WTC11 (cell line): ENCODE results near the gene MRPS6. TPM values are rescaled to one million over a fixed set of nuclear protein-coding genes. Genes with fewer than 3 reads are reported as not detected.

Experiments used
- ATAC-seq: fragments of 200-7000 bp; cut with Tn5 transposase; 2 replicates; pipeline ENCODE4 v1.10.0; 2021; ENCODE audit warnings: mild to moderate bottlenecking, moderate library complexity
- CTCF ChIA-PET: fragments of 300-600 bp; sonication (Branson Sonifier 250); formaldehyde crosslinking; loops from one replicate; lab custom pipeline; 2021; ENCODE audit warnings: antibody characterized with exemption; lab: Charles Lee
- POLR2A ChIA-PET: fragments of 350-600 bp; sonication (Branson Sonifier 250); formaldehyde crosslinking; loops from one replicate; lab custom pipeline; 2021; ENCODE audit warnings: antibody characterized with exemption; lab: Charles Lee
- DNase-seq: peaks from one replicate; pipeline ENCODE4 v3.0.0; 2021; ENCODE audit warnings: low spot score
- H3K27ac Mint-ChIP-seq: 2 replicates; pipeline ENCODE4 v1.8.0; 2021; ENCODE audit warnings: mixed read lengths
- H3K27me3 Mint-ChIP-seq: 2 replicates; pipeline ENCODE4 v1.8.0; 2021; ENCODE audit warnings: low read depth, mild to moderate bottlenecking, moderate library complexity, mixed read lengths
- H3K36me3 Mint-ChIP-seq: 2 replicates; pipeline ENCODE4 v1.8.0; 2021; ENCODE audit warnings: mixed read lengths
- H3K4me1 Mint-ChIP-seq: 2 replicates; pipeline ENCODE4 v1.8.0; 2022; ENCODE audit warnings: mixed read lengths
- H3K4me3 Mint-ChIP-seq: 2 replicates; pipeline ENCODE4 v1.8.0; 2021; ENCODE audit warnings: mild to moderate bottlenecking, moderate library complexity, mixed read lengths
- H3K9me3 Mint-ChIP-seq: 2 replicates; pipeline ENCODE4 v1.8.0; 2021; ENCODE audit warnings: mixed read lengths
- ARID4B ChIP-seq: sonication (generic); formaldehyde crosslinking; IDR thresholded peaks from 2 replicates; pipeline ENCODE4 v1.8.0; 2023; ENCODE audit warnings: missing genetic modification reagents, mild to moderate bottlenecking, borderline replicate concordance
- CREM ChIP-seq: sonication (generic); formaldehyde crosslinking; IDR thresholded peaks from 2 replicates; pipeline ENCODE4 v1.8.1; 2022; ENCODE audit warnings: mild to moderate bottlenecking, missing genetic modification reagents, moderate library complexity
- FOXJ3 ChIP-seq: sonication (generic); formaldehyde crosslinking; IDR thresholded peaks from 2 replicates; pipeline ENCODE4 v1.9.0; 2021; ENCODE audit warnings: missing genetic modification reagents, mild to moderate bottlenecking, borderline replicate concordance
- FOXP4 ChIP-seq: sonication (generic); formaldehyde crosslinking; IDR thresholded peaks from 2 replicates; pipeline ENCODE4 v1.8.0; 2022; ENCODE audit warnings: mild to moderate bottlenecking, missing genetic modification reagents
- JUN ChIP-seq: sonication (generic); formaldehyde crosslinking; IDR thresholded peaks from 2 replicates; pipeline ENCODE4 v1.8.0; 2023; ENCODE audit warnings: mild to moderate bottlenecking, missing genetic modification reagents
- MAX ChIP-seq: sonication (generic); formaldehyde crosslinking; IDR thresholded peaks from 2 replicates; pipeline ENCODE4 v1.8.0; 2022; ENCODE audit warnings: mild to moderate bottlenecking, missing genetic modification reagents
- MYBL2 ChIP-seq: sonication (generic); formaldehyde crosslinking; IDR thresholded peaks from 2 replicates; pipeline ENCODE4 v1.8.1; 2023; ENCODE audit warnings: mild to moderate bottlenecking, moderate library complexity, missing genetic modification reagents
- NFE2L1 ChIP-seq: sonication (generic); formaldehyde crosslinking; IDR thresholded peaks from 2 replicates; pipeline ENCODE4 v1.8.1; 2023; ENCODE audit warnings: missing genetic modification reagents
- RELA ChIP-seq: sonication (generic); formaldehyde crosslinking; IDR thresholded peaks from 2 replicates; pipeline ENCODE4 v1.8.1; 2022; ENCODE audit warnings: missing genetic modification reagents, mild to moderate bottlenecking, borderline replicate concordance
- SOX15 ChIP-seq: fragments of 250-450 bp; sonication (Bioruptor Pico); IDR thresholded peaks from 2 replicates; pipeline ENCODE4 v1.9.0; 2021; ENCODE audit warnings: mild to moderate bottlenecking
- TCF7 ChIP-seq: sonication (generic); formaldehyde crosslinking; IDR thresholded peaks from 2 replicates; pipeline ENCODE4 v1.8.0; 2022; ENCODE audit warnings: mild to moderate bottlenecking, low read depth, missing genetic modification reagents, moderate library complexity
- USF1 ChIP-seq: sonication (generic); formaldehyde crosslinking; IDR thresholded peaks from 2 replicates; pipeline ENCODE4 v1.8.0; 2022; ENCODE audit warnings: mild to moderate bottlenecking, missing genetic modification reagents
- ZNF317 ChIP-seq: sonication (generic); formaldehyde crosslinking; IDR thresholded peaks from 2 replicates; pipeline ENCODE4 v1.8.1; 2023; ENCODE audit warnings: low read depth, mild to moderate bottlenecking, moderate library complexity, missing genetic modification reagents, borderline replicate concordance
- total RNA-seq: library from RNA; stranded (reverse); gene quantifications from 3 replicates; pipeline ENCODE4 v1.2.3, GENCODE V29; 2021

Gene MRPS6
- total RNA-seq, 1 experiment from 2014 or later: 133 TPM

- Mint-ChIP-seq H3K4me3 (no peak overlapping the region), H3K9me3 (peaks cover 15% of the 10 kb centered on the region), H3K27me3 (no peaks in the 10 kb centered on the region), H3K36me3 (peaks cover 13% of the 10 kb centered on the region), H3K4me1 (peaks cover 32% of the 10 kb centered on the region), H3K27ac (no peak overlapping the region)
- CTCF ChIA-PET: no interaction called here
- no peak for TF ChIP-seq RELA (CRISPR knock-in tag)
- no peak for DNase-seq
- no peak for ATAC-seq
- POLR2A ChIA-PET: no interaction called here
Measured at GRCh38 chr21:34187935-34188334, 114.6 kb downstream of the MRPS6 start.

GRCh38 chr21:34189506-34189905 lies 116.1 kb downstream of the MRPS6 start:
- Mint-ChIP-seq H3K4me3 (no peak overlapping the region), H3K4me1 (peaks cover 40% of the 10 kb centered on the region), H3K36me3 (peaks cover 21% of the 10 kb centered on the region), H3K9me3 (peaks cover 23% of the 10 kb centered on the region), H3K27ac (no peak overlapping the region), H3K27me3 (peaks cover 3% of the 10 kb centered on the region; the same call in 1 of the 2 replicates)
- no peak for ATAC-seq
- no peak for TF ChIP-seq USF1 (CRISPR knock-in tag)
- TF ChIP-seq ARID4B (CRISPR knock-in tag): no peak
- no peak for TF ChIP-seq MAX
- TF ChIP-seq FOXP4: no peak
- no peak for DNase-seq
- ChIA-PET CTCF (no interaction called here), POLR2A (no interaction called here)

GRCh38 chr21:34190576-34191321 lies 117.4 kb downstream of the MRPS6 start:
- Mint-ChIP-seq H3K27me3 (peaks cover 3% of the 10 kb centered on the region; the same call in 1 of the 2 replicates), H3K27ac (no peak overlapping the region), H3K36me3 (peaks cover 21% of the 10 kb centered on the region), H3K4me3 (no peak overlapping the region), H3K4me1 (peaks cover 46% of the 10 kb centered on the region), H3K9me3 (peaks cover 23% of the 10 kb centered on the region)
- CTCF ChIA-PET: no interaction called here
- ATAC-seq: no peak
- POLR2A ChIA-PET: no interaction called here
- no peak for TF ChIP-seq SOX15 (CRISPR knock-in tag)
- no peak for TF ChIP-seq FOXJ3 (CRISPR knock-in tag)
- TF ChIP-seq CREM (CRISPR knock-in tag): no peak
- TF ChIP-seq MYBL2 (CRISPR knock-in tag): no peak
- TF ChIP-seq JUN (CRISPR knock-in tag): no peak
- no peak for TF ChIP-seq NFE2L1 (CRISPR knock-in tag)
- TF ChIP-seq ZNF317 (CRISPR knock-in tag): peak; percentile 54; the same call in 1 of the 2 replicates
- TF ChIP-seq TCF7 (CRISPR knock-in tag): no peak
- DNase-seq: no peak
